ENCODE data around the gene RNF32. TPM values are rescaled to one million over a fixed set of nuclear protein-coding genes. Genes with fewer than 3 reads are reported as not detected.

Gene RNF32
- total and polyA plus RNA-seq, 12 donors: 0.21 to 1.00 (median 0.39) TPM; not detected in 3

DNA sequence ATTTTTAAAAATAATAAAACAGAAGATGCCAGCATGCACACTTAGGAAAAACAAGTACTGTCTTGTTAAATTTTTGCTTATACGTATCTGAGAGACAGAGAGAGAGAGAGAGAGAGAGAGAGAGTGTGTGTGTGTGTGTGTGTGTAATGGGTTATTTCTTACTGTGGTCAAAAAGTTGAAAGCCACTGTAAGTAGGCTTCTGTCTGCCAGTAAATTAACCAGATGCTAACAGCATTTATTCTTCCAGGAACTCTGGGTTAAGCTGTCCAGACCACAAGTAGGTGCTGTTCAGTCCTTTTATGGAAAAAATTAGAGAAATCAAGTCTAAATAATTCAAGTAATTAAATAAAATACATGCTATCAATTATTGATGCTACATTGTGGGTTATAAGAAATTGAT, 39.7 kb downstream of the RNF32 start:
- 49 to 97% methylated on average over 1 of the region's 1 CpG for WGBS, 2 donors
- Histone ChIP-seq H3K36me3 (peaks cover 0 to 97% (median 22%) of the 10 kb centered on the region in 9 donors), H3K9me3 (no peaks in the 10 kb centered on the region), H3K4me1 (no peaks in the 10 kb centered on the region), H3K27me3 (no peaks in the 10 kb centered on the region), H3K4me3 (no peak overlapping the region), H3K27ac (no peak overlapping the region)
- TF ChIP-seq, protein P1, sequence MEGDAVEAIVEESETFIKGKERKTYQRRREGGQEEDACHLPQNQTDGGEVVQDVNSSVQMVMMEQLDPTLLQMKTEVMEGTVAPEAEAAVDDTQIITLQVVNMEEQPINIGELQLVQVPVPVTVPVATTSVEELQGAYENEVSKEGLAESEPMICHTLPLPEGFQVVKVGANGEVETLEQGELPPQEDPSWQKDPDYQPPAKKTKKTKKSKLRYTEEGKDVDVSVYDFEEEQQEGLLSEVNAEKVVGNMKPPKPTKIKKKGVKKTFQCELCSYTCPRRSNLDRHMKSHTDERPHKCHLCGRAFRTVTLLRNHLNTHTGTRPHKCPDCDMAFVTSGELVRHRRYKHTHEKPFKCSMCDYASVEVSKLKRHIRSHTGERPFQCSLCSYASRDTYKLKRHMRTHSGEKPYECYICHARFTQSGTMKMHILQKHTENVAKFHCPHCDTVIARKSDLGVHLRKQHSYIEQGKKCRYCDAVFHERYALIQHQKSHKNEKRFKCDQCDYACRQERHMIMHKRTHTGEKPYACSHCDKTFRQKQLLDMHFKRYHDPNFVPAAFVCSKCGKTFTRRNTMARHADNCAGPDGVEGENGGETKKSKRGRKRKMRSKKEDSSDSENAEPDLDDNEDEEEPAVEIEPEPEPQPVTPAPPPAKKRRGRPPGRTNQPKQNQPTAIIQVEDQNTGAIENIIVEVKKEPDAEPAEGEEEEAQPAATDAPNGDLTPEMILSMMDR (IDR thresholded peaks at IDR 0.05): no peak
- DNase-seq (no peak), ATAC-seq (no peak)
- intact Hi-C loops (cut with DNase I): no loop called here

DNA sequence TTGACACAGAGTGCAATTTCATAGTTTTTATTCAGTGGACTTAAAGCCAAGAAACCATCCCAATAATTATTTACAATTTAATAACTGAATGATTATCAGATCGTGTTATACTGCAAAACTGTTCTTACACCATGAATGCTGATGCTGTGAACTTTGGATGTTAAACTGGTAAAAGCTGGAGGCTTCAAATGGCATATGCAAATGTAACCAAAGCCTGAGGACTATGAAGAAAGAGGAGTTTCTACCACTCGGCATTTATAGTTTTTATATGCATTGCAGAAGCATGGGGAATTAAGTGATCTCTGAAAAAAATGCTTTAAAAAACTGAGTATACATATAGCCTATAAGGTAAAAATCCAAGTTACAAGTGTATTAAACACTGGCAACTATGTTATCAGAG, 42.4 kb downstream of the RNF32 start:
- H3K36me3 ChIP-seq: peaks cover 0 to 77% (median 10%) of the 10 kb centered on the region in 9 donors
- no peaks in the 10 kb centered on the region for H3K4me1 ChIP-seq
- no peak overlapping the region for H3K4me3 ChIP-seq
- DNase-seq (no peak), ATAC-seq (no peak)
- no peak overlapping the region for H3K27ac ChIP-seq
- no peaks in the 10 kb centered on the region for H3K9me3 ChIP-seq
- 91 to 96% methylated on average over 2 of the region's 2 CpGs for WGBS, 2 donors
- intact Hi-C loops (cut with DNase I): no loop called here
- TF ChIP-seq, protein P1 (IDR thresholded peaks at IDR 0.05): no peak
- H3K27me3 ChIP-seq: no peaks in the 10 kb centered on the region

DNA sequence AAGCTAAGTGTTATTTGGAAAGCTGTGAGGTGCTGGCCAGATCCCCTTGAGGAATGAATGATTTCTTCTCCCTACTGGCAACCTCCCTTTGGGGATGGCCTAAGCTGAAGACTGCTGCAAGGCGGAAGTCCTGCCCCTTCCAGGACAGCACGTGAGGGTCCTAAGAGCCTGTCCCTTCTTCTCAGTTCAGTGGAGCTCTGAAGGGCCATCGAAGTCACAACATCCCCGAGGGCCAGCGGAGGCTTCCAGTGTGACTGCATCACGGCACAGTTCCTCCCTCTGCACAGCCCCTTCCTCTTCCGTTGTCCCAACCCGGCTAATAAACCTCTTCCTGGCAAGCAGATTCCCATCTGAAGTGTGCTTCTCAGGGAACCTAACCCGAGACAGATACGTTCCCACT, 43.7 kb downstream of the RNF32 start:
- Histone ChIP-seq H3K36me3 (peaks cover 0 to 64% (median 8%) of the 10 kb centered on the region in 9 donors), H3K27me3 (no peaks in the 10 kb centered on the region), H3K27ac (no peak overlapping the region), H3K9me3 (no peaks in the 10 kb centered on the region), H3K4me3 (no peak overlapping the region), H3K4me1 (no peaks in the 10 kb centered on the region)
- no peak for DNase-seq
- TF ChIP-seq, protein P1 (IDR thresholded peaks at IDR 0.05): no peak
- WGBS, 2 donors: 92 to 94% methylated on average over 10 of the region's 10 CpGs
- intact Hi-C loops (cut with DNase I): no loop called here
- no peak for ATAC-seq

DNA sequence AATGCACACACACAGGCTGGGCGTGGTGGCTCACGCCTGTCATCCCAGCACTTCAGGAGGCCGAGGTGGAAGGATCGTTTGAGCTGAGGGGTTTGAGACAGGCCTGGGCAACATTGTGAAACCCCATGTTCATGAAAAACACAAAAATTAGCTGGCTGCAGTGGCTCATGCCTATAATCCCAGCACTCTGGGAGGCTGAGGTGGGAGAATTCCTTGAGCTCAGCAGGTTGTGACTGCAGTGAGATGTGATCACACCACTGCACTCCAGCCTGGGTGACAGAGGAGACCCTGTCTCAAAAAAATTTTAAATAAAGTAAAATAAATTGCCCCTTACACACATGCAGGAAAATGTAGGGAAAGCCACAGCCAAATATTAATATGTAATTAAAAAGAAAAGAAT, 44.1 kb downstream of the RNF32 start:
- DNase-seq: no peak
- 89 to 94% methylated on average over 4 of the region's 4 CpGs for WGBS, 2 donors
- Histone ChIP-seq H3K4me1 (no peaks in the 10 kb centered on the region), H3K36me3 (peaks cover 0 to 59% (median 8%) of the 10 kb centered on the region in 9 donors), H3K9me3 (no peaks in the 10 kb centered on the region), H3K27ac (no peak overlapping the region), H3K4me3 (no peak overlapping the region), H3K27me3 (no peaks in the 10 kb centered on the region)
- TF ChIP-seq, protein P1 (IDR thresholded peaks at IDR 0.05): no peak
- intact Hi-C loops (cut with DNase I): no loop called here
- no peak for ATAC-seq

Measured in heart right ventricle (tissue), 16 donors.